NCI-H2171 treated with DMSO at 0.1 percent for 48 hours (cell line): Measurements from ENCODE around the gene ADA.
"Not testable (repeated sequence)": the region's sequence is repeated elsewhere in the genome, so short reads cannot be mapped to it uniquely, and the experiment has no call there.

Source experiments
- DNase-seq: peaks from one replicate; lab custom pipeline; 2025; lab: John Stamatoyannopoulos, UW

Gene ADA

DNA sequence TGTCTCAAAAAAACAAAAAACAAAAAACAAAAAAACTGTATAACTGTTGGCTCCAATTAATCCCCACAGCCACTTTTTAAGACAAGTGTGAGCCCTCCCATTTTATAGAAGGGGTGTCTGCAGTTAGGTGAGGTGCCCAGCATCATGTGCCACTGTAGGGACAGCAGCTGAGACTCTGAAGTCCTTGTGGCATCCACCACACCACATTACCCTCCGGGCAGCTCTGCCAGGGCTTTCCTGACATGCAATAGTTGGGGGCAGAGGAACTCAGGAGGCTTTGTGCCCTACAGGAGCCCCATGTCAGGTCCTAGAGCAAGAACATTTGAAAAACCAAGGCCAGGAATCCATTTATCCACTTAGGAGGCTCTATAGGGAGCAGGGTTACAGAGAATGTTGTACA, 51.8 kb downstream of the ADA start:
- no peak for DNase-seq

DNA sequence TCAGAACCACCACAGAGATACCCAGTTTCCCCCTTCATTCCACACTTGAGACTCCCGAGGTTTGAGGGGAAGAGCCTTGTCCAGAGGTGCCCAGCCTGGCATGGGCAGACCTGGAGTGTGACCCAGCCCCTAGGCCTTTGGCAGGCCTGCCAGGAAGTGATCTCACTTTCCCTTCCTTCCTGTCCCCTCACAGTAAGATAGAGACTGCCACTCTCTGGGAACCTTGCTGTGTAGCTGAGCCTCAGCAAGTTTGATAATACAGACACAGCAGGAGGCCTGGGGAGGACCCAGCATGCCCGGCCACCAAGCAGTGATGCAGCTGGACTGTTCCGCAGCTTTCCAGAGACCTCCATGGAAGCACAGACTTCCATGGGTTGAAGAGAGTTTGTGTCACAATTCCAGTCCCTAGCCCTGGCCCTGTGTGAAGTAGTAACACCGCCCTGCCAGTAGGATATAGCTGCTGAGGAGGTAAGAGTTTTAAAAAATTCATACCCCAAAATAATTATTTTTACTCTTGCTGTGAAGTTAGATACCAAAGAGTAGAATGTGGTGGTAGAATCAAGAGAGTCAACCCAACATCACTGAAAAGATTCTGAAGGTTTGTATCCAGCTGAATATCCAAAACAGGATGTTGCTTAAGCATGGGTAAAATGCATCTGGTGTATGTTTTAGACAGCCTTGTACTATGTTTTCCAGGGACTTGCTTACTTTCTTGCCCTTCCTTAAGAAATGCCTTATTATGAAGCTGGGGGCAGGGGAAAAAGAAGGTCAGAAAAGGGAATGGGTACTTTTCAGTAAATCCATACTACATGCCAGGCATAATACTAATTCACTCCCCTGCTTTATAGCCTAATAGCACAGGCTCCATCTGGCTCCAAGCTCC, 52.8 kb downstream of the ADA start:
- no peak for DNase-seq

DNA sequence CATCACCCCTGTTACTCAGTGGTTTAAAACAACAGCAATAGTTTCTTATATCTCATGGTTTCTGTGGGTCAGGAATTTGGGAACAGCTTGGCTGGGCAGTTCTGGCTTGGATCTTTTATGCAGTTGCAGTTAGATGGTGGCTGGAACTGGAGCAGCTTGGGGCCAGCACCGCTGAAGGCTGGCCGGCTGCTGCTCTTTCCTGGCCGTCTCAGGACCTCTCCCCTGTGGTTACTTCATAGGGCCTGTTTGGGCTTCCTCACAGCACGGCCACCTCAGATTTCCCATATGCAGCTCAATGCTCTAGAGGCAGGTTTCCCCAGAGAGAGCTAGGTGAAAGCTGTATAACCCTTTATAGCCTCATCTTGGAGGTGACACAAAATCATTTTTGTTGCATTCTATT, 53.6 kb downstream of the ADA start:
- DNase-seq = no peak

DNA sequence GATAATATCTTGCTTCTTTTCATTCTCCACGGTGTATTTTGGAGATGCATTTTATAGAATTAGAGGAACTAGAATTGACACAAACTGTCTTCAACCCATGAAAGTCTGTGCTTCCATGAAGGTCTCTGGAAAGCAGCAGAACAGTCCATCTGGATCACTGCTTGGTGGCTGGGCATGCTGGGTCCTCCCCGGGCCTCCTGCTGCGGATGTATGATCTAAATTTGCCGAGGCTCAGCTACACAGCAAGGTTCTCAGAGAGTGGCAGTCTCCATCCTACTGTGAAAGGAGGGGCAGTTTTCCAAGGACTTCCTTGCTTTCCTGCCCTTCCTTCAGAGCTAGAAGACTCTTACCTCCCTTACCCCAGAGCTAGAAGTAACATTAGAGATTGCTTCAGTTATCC, 54.0 kb downstream of the ADA start:
- no peak for DNase-seq

DNA sequence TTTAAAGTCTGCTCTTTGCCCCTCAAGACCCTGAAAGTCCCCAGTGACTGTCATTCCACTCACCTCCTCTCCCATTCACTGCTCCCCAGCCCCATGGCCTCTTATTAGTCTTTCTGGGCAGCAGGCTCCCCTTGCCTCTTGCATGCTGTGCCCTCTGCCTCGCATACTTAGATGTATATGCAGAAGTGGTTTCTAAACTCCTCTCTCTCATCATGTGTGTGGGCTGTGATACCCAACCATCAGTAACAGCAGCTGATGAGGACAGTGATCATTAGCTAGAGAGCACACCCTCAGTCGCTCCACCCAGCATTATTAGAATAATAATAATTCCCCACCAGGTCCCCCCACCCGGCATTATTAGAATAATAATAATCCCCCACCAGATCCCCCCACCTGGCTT, 54.6 kb downstream of the ADA start:
- DNase-seq = no peak

DNA sequence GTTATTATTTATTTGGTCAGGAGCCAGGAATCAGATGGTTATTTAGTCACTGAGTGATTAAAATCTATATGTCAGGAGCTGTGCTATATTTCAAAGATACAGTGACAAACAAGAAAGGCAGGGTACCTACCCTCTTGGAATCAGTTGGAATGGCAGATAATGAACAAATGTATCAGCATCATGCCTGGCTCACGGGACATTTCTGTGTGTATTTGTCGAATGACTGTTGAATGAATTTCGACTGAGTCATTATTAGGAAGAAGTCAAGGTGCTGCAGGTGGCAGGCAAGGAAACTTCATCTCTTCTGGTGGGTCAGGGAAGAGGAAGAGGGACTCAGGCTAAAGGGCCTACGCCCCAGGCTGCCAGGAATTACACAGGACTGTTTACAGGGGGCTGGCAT, 55.5 kb downstream of the ADA start:
- no peak for DNase-seq

DNA sequence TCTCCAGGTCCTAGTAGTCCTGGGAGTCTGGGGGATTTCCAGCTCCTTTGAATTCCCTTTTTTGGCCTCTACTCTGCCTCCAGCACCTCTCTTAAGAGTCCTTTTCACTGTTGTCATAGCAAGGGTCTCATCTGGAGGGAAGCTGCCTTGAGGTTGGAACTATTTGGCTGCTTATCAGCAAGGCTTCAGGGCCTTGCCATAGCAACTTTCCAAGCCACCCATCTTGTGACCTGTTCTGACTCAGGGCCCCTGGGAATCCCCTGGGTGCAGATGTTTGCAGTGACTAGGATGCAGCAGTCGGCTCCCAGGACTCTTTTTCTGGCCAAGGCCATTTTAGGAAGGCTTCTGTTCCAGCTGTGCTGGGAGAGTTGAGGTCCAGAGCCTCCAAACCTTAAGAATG, 56.8 kb downstream of the ADA start:
- no peak for DNase-seq

DNA sequence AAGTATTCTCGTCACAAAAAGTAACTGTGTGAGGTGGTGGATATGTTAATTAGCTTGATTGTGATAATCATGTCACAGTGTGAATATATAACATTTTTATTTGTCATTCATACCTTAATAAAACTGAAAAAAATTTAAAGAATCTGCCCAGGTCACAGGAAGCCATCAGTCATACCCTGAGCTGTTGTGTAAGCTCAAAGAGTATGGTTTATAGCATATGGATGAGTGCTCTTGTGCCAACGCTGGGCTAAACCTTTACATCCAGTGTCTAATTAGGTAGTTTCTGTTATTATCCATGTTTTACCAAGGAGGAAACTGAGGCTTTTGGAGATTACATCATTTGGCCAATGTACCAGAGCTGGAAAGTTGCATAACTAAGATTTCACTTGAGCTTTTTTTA, 57.7 kb downstream of the ADA start:
- DNase-seq = no peak

DNA sequence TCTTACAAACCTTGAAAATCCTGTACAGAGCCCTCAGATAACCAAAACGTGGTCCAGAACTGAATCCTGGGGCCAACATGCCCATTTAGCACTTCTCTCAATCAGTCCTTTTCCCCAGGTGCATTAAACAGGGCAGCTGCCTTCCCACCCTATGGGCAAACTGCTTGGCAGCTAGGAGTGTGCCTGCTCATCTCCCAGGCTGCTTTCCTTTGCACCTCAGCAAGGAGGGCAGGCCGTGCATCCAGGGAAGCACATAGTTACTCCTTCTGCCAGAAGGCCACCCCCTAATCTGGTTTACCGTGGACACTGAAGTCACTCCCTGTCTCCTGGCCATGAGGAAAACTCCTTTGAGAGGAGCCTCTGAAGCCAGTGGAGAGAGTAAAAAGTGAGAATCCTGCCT, 59.1 kb downstream of the ADA start:
- DNase-seq = no peak

DNA sequence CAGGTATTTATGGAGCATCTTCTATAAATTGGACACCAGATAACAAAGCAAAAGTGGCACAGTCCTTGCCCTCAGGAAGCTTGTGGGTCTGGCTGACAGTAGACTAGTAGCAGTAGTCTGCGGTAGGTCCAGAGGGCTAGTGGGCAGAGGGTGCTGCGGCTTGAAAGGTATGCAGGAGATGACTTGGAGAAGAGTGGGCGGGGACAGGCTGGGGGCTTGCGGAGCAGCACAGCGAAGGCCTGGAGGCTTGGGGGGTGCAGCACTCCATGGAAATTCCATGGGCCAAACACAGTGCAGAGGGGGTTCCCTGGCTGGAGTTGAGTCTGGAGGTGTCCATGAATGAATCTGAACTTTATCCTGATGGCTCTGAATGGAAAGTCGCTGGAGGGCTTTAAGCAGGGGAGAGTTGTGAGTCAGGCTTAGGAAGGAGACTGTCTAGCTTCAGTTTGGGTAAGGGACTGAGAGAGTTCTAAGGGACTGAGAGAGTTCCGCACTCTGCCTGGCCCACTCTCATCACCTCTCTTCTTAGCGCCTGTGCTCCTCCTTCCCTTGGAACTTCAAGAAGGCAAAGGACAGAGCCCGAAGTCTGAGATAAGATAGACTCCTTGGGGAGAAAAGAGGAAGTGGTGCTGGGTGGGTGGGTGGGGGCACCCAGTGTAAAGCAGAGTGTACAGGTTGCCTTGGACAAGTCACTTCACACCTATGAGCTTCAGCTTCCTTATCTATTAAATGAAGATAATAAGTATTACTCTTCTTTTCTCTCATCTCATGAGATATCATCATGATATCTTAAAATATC, 60.3 kb downstream of the ADA start:
- no peak for DNase-seq

DNA sequence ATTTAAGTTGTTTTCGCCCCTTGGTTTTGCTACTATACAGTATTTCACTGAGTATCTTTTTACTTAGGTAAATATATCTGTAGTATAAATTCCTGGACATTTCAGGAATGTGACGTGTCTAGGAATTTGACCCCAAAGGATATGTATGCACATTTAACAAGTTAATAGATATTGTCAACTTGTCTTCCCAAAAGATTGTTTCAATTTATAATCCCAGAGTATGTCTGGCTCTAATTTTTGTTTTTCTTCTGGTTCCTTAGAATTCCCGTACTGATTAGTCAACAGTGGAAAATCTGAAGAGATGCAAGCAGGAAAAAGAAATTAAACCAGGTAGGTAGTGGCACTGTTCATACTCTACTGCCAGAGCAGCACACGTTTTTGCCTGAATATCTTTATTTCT, 62.0 kb downstream of the ADA start:
- DNase-seq = no peak

DNA sequence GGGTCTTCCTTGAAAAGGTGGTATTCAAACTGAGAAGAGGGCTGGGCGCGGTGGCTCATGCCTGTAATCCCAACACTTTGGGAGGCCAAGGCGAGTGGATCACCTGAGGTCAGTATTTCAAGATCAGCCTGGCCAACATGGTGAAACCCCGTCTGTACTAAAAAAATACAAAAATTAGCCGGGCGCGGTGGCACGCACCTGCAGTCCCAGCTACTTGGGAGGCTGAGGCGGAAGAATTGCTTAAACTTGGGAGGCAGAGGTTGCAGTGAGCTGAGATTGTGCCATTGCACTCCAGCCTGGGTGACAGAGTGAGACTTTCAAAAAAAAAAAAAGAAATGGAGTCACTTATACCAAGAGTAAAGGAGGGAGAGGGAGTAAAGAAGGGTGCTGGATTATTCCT, 63.2 kb downstream of the ADA start:
- not testable (repeated sequence) for DNase-seq

DNA sequence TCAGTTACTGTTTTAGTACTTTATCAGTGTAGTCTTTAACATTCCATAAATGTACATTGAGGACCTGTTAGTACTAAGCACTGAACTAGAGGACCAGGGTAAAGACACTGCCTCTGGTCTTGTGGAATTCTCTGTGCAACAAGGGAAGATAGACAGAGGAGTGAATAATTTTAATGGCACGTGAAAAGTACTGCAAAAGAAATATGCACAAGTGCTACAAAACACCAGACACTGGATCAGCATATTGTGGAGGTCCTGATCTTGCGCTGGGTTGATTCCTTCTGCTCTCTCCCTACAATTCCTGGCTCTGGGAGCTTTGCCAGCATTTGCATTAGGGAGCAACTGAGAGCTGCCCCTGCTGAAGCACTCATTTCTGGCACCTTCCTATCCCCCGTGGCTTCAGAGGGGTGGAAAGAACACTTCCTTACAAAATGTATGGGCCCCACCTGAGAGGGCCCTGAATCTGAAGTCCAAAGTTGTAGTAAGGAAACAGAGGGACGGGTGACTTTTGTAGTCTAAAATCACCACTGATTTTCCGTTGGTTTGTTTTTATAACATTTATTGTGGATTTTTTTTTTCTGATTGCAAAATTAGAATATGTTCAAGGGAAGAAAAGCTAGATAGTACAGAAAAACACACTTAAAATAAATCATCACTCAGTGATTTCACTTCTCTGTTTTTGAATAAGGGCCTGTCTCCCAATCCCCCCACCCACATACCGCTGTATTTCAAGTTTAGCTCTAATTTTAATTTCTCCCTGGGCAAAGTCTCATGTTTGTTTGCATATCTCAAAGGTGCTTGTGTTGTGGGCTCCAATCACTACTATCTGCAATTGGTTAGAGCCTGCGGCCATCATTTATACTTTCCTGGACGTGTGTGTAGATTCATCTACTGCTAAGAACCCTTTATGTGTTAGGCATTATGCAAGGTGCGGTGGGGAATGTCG, 64.2 kb downstream of the ADA start:
- peak; percentile 55 for DNase-seq

DNA sequence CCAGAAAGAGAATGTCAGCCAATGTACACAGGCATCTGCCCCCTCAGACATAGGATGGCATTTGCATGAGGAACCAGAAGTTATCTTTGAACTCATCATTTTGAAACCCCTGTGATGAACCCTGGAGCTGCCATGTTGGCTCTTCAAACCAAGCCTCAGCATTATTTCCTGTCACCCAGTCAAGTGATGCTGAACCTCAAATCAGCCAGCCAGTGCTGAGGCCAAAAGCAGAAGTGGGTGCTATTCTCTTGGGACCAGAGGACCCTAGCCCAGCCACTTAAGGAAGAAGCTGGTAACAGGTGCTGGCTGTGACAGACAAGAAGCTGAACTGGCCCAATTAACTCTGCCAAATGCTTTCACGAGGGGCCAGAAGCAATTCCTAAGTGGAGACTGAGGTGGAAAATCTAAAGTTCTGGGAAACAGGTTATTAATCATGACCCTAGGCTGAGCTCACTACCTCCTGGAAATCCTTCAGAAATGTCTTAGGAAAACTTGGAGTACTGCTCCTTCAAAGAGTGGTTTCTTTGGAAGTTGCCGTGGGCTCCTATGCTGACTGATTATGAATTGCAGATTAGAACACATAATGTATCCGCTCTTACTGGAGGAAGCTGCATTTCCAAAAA, 65.1 kb downstream of the ADA start:
- peak; percentile 21 for DNase-seq

DNA sequence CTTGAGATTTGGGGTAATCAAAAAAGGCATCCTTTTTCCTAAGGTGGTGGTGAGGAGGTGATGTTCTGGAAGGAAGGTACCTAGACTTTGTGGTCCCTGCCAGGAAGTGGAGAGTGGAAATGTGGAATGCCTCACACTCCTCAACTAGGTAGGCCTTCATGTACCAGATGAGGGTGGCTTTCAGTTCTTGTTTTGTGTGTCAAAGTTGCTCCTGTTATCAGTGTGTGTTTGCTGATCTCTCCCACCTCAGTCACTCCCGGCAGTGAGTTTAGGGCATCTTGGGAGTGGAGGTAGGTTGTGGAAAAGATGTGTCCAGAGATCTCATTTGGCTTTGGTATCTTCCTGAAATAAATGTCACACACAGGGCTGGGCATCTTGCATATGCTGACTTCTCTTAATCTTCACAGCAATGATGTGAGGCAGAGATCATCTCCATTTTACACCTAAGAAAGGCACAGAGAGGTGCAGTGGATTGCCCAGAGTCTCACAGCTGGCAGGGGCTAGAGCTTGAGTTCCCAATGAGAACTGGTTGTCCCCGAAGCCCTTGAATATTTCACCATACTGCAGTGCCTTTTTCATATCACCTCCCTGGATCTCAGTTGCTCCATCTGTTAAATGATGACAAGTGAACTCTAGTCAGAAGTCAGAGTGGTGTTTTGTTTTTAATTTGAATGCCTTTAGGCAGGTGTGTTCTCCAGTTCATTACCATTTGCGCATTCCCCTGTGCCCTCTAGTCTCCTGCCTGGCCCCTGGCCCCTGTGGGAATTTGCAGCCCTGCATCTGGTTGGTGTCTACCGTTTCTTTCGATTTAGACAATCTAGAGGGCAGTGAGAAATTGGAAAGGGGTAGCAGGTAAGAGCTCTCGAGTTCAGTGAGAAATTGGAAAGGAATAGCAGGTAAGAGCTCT, 66.2 kb downstream of the ADA start:
- DNase-seq = peak; percentile 80

DNA sequence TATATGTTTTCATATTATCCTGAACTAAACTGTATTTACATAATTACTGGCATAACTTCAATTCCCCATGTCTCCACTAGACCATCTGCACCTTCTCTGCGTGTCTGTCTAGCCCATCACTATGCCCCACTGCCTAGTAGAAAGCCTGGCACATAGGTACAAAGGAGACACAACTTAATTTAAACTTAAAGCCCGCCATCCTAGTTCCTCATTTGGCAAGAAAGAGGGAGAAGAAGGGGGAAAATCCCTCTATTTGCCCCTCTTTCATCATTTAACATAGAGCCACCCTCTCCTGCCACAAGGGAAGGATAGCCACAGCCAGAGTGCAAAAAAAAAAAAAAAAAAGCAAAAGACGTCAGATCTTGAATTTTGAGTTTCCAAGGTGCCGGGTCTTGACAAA, 67.3 kb downstream of the ADA start:
- DNase-seq = no peak

DNA sequence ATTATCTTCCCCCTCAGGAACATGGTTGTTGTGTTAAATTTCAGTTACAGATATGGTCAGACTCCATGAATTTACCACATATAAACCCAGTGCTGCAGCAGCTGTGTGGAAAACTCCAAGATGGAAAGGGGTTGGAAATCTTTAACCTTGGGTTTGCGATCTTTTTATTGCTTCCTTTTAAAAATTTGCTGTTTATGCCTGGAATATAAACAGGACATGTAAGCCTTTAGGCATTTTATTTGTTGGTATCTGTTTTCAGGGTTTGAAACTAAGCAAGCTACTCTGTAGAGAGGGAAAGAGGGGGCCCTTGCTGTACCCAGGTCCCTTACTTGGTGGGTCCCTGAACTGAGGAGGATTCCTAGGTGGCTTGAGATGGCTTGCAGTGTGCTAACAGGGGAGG, 68.3 kb downstream of the ADA start:
- DNase-seq = no peak

DNA sequence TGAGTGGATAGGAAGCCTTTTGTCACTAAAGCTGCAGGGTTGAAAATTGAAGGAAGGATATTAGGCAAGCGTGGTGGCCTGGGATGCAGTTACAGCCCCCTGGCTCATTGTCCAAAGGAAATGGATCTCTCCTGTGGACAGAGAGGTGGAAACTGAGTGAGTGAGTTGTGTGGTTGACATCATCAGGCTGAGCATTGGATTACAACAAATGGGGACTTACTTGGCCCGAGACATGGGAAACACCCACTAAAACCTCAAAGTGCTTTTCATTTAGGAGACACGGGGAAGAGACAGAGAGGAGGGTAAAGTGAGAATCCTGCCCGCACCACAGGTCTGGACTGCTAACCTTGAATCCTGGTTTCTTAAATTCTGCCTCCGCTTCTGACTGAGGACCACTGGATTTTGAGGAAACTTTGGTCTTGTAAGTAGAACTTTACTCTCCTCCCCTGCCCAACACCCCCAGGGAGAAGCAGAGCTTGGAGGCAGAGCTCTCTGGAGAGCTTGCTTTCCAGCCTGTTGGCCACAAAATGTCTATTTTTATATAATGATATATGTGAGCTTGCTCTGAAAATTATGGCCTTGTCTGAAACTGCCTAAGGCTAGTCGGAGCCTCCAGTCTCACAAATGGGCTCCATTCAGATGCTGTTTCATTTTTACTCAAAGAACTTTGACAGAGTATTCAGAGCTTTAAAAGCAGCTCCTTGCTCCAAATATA, 69.0 kb downstream of the ADA start, which contains the start of gene PKIG:
TSS of gene PKIG (plus strand) at position 269 of the 715 bp plus-strand sequence. CDS start 31,978 bp downstream, outside the sequence.
- no peak for DNase-seq

DNA sequence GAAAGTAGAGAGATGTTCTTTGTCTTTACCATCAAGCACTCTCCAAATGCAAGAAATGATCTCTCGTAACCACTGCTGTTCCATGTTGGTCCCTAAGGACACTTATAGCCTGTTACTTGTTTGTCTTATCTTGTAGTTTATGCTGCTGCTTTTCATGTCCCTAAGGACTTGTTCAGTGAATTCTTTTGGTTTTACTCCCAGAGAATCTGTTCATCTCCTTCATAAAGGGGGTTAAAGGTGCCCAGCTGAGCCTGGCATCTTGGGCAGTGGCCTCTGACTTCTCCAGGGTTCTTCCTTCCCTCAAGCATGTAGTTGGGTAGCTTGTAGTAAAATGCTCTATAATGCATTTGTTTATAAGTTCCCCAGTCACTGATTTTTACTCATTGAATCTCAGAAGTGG, 70.0 kb downstream of the ADA start:
- DNase-seq = no peak
